HEK293T (cell line): Measurements from ENCODE around the gene TMEM107.

Experiments
- ELF4 ChIP-seq: fragments of 450-650 bp; IDR thresholded peaks from 2 replicates; pipeline ENCODE4 v1.6.1; 2017; ENCODE audit warnings: antibody characterized with exemption
- SUZ12 ChIP-seq: fragments of 450-650 bp; IDR thresholded peaks from 2 replicates; pipeline ENCODE4 v1.6.1; 2016; ENCODE audit warnings: mild to moderate bottlenecking

- TF ChIP-seq SUZ12 (no peak), ELF4 (no peak)
Observed at GRCh38 chr17:8224891-8225812, 49.0 kb upstream of the TMEM107 start.
